IMR-90 (cell line): Measurements from ENCODE around the gene KCNQ5.

Experiments used
- BHLHE40 ChIP-seq: fragments of 150-350 bp; IDR thresholded peaks from 2 replicates; pipeline ENCODE4 v1.6.1; 2016; ENCODE audit warnings: mild to moderate bottlenecking, low read depth, low read length
- CTCF ChIP-seq: conservative IDR thresholded peaks from 2 replicates; pipeline ENCODE4 v1.5.1; 2012; ENCODE audit warnings: mild to moderate bottlenecking, low read depth, low read length, improper control_type of control experiment
- FOS ChIP-seq: fragments of 150-350 bp; IDR thresholded peaks from 2 replicates; pipeline ENCODE4 v1.6.1; 2016; ENCODE audit warnings: low read depth, low read length
- MAZ ChIP-seq: IDR thresholded peaks from 2 replicates; pipeline ENCODE4 v1.6.1; 2012; ENCODE audit warnings: low read depth, mild to moderate bottlenecking, low read length, improper control_type of control experiment, moderate library complexity, borderline replicate concordance
- MXI1 ChIP-seq: IDR thresholded peaks from 2 replicates; pipeline ENCODE4 v1.6.1; 2012; ENCODE audit warnings: low read depth, mild to moderate bottlenecking, low read length, moderate library complexity, borderline replicate concordance
- POLR2A ChIP-seq: IDR thresholded peaks from 2 replicates; pipeline ENCODE4 v1.6.1; 2012; ENCODE audit warnings: mild to moderate bottlenecking, low read depth, low read length
- RAD21 ChIP-seq: IDR thresholded peaks from 2 replicates; pipeline ENCODE4 v1.6.1; 2012; ENCODE audit warnings: low read length, improper control_type of control experiment
- RCOR1 ChIP-seq: IDR thresholded peaks from 2 replicates; pipeline ENCODE4 v1.6.1; 2012; ENCODE audit warnings: mild to moderate bottlenecking, low read length, improper control_type of control experiment; ENCODE audit not compliant: insufficient replicate concordance

GRCh38 chr6:72659754-72660153, 37.9 kb downstream of the KCNQ5 start:
- TF ChIP-seq POLR2A (no peak), CTCF (no peak), RAD21 (no peak), FOS (no peak), RCOR1 (no peak), BHLHE40 (no peak), MXI1 (no peak), MAZ (no peak)
